GM12874 (cell line): ENCODE data around the gene TMED8.
A peak's percentile ranks its signal among the peaks of the same experiment; 100 is the strongest.

Source experiments
- TF ChIP-seq, protein P1 (sequence below): IDR thresholded peaks from 2 replicates; pipeline ENCODE4 v1.5.1; 2011; ENCODE audit warnings: low read depth, mild to moderate bottlenecking, control low read depth, low read length, moderate library complexity; ENCODE audit not compliant: insufficient read depth

Gene TMED8

DNA sequence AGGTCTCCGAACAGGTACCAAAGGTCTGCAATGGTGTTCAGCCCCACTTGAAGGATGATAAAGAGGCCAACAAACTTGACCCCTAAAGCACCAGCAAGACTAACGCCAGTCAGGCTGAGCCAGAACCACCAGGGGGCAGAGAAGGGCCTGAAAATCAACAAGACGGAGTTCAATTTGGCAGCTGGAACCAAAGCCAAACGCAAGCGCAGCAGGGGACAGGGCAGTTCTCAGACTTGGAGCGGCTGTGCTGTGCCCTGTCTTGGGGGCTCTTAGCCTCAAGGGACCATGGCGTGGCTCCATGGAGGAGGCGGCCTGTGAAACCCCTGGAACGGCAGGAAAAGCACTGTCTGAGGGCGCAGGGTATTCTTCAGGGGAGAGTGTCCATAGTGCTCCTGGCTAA is 75.8 kb downstream of the TMED8 start:
- TF ChIP-seq, protein P1, sequence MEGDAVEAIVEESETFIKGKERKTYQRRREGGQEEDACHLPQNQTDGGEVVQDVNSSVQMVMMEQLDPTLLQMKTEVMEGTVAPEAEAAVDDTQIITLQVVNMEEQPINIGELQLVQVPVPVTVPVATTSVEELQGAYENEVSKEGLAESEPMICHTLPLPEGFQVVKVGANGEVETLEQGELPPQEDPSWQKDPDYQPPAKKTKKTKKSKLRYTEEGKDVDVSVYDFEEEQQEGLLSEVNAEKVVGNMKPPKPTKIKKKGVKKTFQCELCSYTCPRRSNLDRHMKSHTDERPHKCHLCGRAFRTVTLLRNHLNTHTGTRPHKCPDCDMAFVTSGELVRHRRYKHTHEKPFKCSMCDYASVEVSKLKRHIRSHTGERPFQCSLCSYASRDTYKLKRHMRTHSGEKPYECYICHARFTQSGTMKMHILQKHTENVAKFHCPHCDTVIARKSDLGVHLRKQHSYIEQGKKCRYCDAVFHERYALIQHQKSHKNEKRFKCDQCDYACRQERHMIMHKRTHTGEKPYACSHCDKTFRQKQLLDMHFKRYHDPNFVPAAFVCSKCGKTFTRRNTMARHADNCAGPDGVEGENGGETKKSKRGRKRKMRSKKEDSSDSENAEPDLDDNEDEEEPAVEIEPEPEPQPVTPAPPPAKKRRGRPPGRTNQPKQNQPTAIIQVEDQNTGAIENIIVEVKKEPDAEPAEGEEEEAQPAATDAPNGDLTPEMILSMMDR: peak; percentile 78

- TF ChIP-seq, protein P1: no peak
Observed at GRCh38 chr14:77299771-77300170, 77.1 kb downstream of the TMED8 start.

- TF ChIP-seq, protein P1: no peak
Observed at GRCh38 chr14:77296906-77297305, 80.0 kb downstream of the TMED8 start.

- TF ChIP-seq, protein P1: no peak
Observed at GRCh38 chr14:77296155-77296554, 80.7 kb downstream of the TMED8 start.

DNA sequence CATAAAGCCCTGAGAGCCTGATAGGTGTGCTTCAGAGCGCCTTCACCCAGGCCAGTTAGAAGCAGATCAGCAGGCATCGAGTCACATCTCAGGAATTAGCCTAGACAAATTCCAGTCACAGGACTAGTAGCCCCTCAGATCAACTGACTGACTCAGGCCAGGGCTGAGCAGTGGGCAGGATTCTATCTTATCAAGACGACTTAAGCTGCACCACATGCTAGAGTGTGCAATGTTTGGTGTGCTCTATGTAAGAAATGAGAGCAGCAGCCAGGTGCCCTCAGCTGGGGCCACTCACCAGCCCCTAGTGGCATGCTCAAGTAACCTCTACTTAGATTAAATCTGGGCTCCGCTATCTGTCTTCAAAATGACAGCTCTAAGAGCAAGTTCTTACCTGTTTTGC is 86.2 kb downstream of the TMED8 start:
- TF ChIP-seq, protein P1: no peak

DNA sequence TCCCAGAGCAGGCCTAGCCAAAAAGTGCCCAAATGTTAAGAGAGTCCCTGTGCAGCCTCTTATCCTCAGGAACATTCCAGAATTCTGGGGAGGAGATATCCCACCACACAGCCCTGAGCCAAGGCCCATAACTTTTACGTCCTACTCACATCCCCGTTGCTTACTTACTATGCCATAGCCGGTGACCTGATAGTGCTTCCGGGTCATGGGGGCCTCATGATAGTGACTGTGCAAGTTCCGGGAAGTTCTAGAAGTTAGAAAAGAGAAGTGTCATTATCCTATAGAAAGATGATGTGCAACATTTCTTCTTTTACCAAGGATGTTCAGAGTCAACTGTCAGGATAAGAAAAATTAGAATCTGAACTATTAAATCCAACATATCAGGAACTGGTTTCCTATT is 90.3 kb downstream of the TMED8 start:
- TF ChIP-seq, protein P1: no peak
